GM13977 (cell line): ENCODE measurements around the gene TANGO6.
A peak's percentile ranks its signal among the peaks of the same experiment; 100 is the strongest.

Experiments used
- DNase-seq: peaks from one replicate; pipeline ENCODE4 v3.0.0; 2012; ENCODE audit warnings: low spot score
- CTCF ChIP-seq: IDR thresholded peaks from 2 replicates; pipeline ENCODE4 v1.5.1; 2012; ENCODE audit warnings: mild to moderate bottlenecking, control low read depth; ENCODE audit not compliant: insufficient read depth; ENCODE audit errors: extremely low read depth, missing control alignments
- in situ Hi-C: fragments of 300-500 bp; cut with MboI; formaldehyde crosslinking; loops from one replicate; pipeline ENCODE4 v1.12.0; 2022; ENCODE audit warnings: low sequenced_read_pairs, low pct_unique_long_range_greater_than_20kb, mixed read lengths, inconsistent platforms; ENCODE audit not compliant: unreplicated experiment

TANGO6 gene

GRCh38 chr16:69100071-69100691 lies 256.9 kb downstream of the TANGO6 start:
- no peak for TF ChIP-seq CTCF
- no peak for DNase-seq
- in situ Hi-C loops: loop anchor here (25.0 kb wide), 1 partner anchor 388 kb away; no protein-coding TSS in a partner anchor

- in situ Hi-C loops: loop anchor here (25.0 kb wide), 1 partner anchor 393 kb away; no protein-coding TSS in a partner anchor
- TF ChIP-seq CTCF: peak; percentile 45
- peak; percentile 82 for DNase-seq
Observed at GRCh38 chr16:69105501-69106361, 262.4 kb downstream of the TANGO6 start, which contains the start of gene HAS3. Gene HAS3, plus strand, starts transcription at chr16:69105653. Its CDS starts 3,743 bp downstream, at chr16:69109396.

- TF ChIP-seq CTCF: no peak
- peak; percentile 68 for DNase-seq
- in situ Hi-C loops: loop anchor here (25.0 kb wide), 1 partner anchor 394 kb away; no protein-coding TSS in a partner anchor
Observed at GRCh38 chr16:69106491-69107315, 263.4 kb downstream of the TANGO6 start.

- in situ Hi-C loops: loop anchor here (25.0 kb wide), 1 partner anchor 395 kb away; no protein-coding TSS in a partner anchor
- DNase-seq: peak; percentile 50
Observed at GRCh38 chr16:69107316-69107962, 264.1 kb downstream of the TANGO6 start.

GRCh38 chr16:69108064-69108904 lies 265.0 kb downstream of the TANGO6 start:
- in situ Hi-C loops: loop anchor here (25.0 kb wide), 1 partner anchor 396 kb away; no protein-coding TSS in a partner anchor
- DNase-seq: no peak
- TF ChIP-seq CTCF: no peak

More at GRCh38 chr16:69107316-69107962, 264.1 kb downstream of the TANGO6 start:
- TF ChIP-seq CTCF: no peak
